Thoracic aorta (tissue), 2 donors: ENCODE measurements around the gene LANCL3. TPM values are rescaled to one million over a fixed set of nuclear protein-coding genes. Genes with fewer than 3 reads are reported as not detected.
"Not testable (repeated sequence)": the region's sequence is repeated elsewhere in the genome, so short reads cannot be mapped to it uniquely, and the experiment has no call there.

ENCODE experiments used
- ATAC-seq: fragments of 150-250 bp; one replicate; pipeline ENCODE4 v1.8.0; 2017; ENCODE audit warnings: low read depth; ENCODE audit not compliant: insufficient number of reproducible peaks, low FRiP score
- DNase-seq: peaks from one replicate; pipeline ENCODE4 v3.0.0-alpha.2; 2020; ENCODE audit warnings: low spot score
- H3K27ac ChIP-seq, 2 donors: fragments of 200-600 bp; sonication (generic); 1 replicate in 1 of 2; 2 replicates in 1 of 2; pipeline ENCODE4 v1.5.1; 2016; ENCODE audit warnings: mild to moderate bottlenecking in 2 of 2, moderate library complexity in 2 of 2
- H3K27me3 ChIP-seq: fragments of 200-600 bp; sonication (generic); replicated peaks from 2 replicates; pipeline ENCODE4 v1.6.0; 2016; ENCODE audit warnings: mild to moderate bottlenecking; ENCODE audit not compliant: insufficient read depth
- H3K36me3 ChIP-seq: fragments of 200-600 bp; sonication (generic); one replicate; pipeline ENCODE4 v1.5.1; 2016
- H3K4me1 ChIP-seq, 2 donors: fragments of 200-600 bp; sonication (generic); 1 replicate in 1 of 2; 2 replicates in 1 of 2; pipeline versions ENCODE4 v1.5.1 to v1.6.0; 2016; ENCODE audit warnings: low read depth in 2 of 2, mild to moderate bottlenecking in 1 of 2; ENCODE audit not compliant: control insufficient read depth in 1 of 2
- H3K4me3 ChIP-seq: fragments of 200-600 bp; sonication (generic); 2 replicates; pipeline ENCODE4 v1.5.1; 2016; ENCODE audit warnings: mild to moderate bottlenecking
- H3K9me3 ChIP-seq: fragments of 200-600 bp; sonication (generic); 2 replicates; pipeline ENCODE4 v1.5.1; 2016
- total RNA-seq, 2 donors: library from RNA; depleted of rRNA; stranded (reverse); fragments of >200 nt; gene quantifications; one replicate each; pipeline versions ENCODE4 v1.1.0 to v1.2.3, GENCODE V29; 2016
- TF ChIP-seq, protein P1 (sequence below): fragments of 200-600 bp; sonication (generic); IDR thresholded peaks from one replicate; pipeline ENCODE4 v1.5.1; 2019; ENCODE audit warnings: antibody characterized with exemption

LANCL3 gene
- total RNA-seq, 2 donors from 2014 or later, result 0.95 to 0.99 TPM

DNA sequence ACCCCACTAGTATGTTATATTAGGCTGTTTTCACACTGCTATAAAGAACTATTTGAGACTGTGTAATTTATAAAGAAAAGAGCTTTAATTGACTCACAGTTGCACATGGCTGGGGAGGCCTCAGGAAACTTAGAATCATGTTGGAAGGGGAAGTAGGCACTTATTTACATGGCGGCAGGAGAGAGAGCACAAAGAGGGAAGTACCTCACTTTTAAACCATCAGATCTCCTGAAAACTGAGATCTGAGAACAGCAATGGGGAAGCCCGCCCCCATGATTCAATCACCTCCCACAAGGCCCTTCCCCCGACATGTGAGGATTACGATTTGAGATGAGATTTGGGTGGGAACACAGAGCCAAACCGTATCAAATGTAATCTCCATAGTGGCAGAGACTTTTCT is 68.7 kb downstream of the LANCL3 start:
- DNase-seq (no peak), ATAC-seq (no peak)
- Histone ChIP-seq H3K4me3 (no peak overlapping the region), H3K27ac (no peak overlapping the region), H3K36me3 (no peaks in the 10 kb centered on the region), H3K9me3 (no peaks in the 10 kb centered on the region), H3K27me3 (no peaks in the 10 kb centered on the region), H3K4me1 (no peaks in the 10 kb centered on the region)
- TF ChIP-seq, protein P1, sequence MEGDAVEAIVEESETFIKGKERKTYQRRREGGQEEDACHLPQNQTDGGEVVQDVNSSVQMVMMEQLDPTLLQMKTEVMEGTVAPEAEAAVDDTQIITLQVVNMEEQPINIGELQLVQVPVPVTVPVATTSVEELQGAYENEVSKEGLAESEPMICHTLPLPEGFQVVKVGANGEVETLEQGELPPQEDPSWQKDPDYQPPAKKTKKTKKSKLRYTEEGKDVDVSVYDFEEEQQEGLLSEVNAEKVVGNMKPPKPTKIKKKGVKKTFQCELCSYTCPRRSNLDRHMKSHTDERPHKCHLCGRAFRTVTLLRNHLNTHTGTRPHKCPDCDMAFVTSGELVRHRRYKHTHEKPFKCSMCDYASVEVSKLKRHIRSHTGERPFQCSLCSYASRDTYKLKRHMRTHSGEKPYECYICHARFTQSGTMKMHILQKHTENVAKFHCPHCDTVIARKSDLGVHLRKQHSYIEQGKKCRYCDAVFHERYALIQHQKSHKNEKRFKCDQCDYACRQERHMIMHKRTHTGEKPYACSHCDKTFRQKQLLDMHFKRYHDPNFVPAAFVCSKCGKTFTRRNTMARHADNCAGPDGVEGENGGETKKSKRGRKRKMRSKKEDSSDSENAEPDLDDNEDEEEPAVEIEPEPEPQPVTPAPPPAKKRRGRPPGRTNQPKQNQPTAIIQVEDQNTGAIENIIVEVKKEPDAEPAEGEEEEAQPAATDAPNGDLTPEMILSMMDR, result no peak

DNA sequence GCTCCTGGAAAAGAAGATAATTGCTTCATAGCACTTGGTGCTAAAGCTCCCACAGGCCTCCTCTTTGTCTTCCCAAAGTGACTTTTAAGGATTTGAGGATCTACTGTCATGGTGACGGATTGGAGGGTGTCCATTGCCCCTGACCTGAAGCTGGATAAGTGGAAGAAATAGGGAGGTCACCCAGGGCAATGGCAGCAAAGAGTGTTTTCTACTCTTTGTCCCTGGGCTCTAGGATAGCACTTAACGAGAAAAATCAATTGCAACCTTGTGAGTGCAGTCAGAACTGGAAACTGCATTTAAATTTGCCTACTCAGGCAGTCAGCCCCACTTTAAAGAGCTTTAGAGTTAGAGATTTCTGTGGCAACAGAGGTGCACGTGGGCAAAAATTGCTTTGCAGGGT is 70.4 kb downstream of the LANCL3 start:
- Histone ChIP-seq H3K9me3 (no peaks in the 10 kb centered on the region), H3K27me3 (no peaks in the 10 kb centered on the region), H3K27ac (no peak overlapping the region), H3K36me3 (no peaks in the 10 kb centered on the region), H3K4me3 (no peak overlapping the region), H3K4me1 (no peaks in the 10 kb centered on the region)
- DNase-seq, result no peak
- TF ChIP-seq, protein P1, result no peak
- no peak for ATAC-seq

DNA sequence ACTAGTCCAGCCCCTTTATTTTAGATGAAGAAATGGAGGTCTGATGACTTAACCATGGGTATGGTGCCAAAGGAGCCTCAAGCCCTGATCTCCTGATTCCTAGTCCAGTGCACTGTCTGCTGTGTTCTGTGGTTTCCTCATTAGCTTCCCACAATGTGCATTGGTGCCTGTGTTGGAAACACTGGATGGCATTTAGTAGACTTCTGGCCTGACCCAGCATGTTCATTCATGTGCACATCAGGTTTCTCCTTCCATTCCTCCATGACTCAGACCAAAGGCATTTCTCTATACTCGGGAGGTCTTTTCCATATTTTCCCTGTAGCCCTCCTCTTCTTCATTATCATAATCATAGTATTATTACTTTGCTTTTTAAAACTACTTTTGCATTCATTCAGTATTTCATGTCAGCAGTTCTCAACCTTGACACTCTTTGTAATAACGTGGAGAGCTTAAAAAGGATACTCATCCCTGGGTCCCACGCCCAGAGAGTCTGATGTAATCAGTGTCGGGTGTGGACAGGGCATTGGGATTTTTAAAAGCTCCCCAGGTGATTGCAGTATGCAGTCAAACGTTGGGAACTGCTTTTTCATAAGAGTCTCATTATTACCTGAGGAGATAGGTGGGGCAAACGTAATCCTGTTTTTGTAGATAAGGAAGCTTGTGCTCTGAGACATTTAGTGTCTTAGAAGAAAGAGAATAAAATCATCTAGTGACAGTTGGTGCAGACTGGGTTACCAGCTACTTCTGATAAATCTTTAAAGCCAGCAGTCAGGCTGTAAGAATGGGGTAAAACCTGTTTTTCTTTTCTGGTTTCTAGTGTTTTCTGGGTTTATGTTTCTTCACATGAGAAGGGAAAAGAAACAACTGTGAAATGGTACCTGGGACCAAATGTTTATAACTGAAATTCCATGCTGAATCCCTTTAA is 73.2 kb downstream of the LANCL3 start:
- TF ChIP-seq, protein P1, result no peak
- H3K27me3 ChIP-seq, result no peaks in the 10 kb centered on the region
- H3K36me3 ChIP-seq, result no peaks in the 10 kb centered on the region
- ATAC-seq (no peak), DNase-seq (no peak)
- no peaks in the 10 kb centered on the region for H3K4me1 ChIP-seq
- H3K4me3 ChIP-seq, result no peak overlapping the region
- H3K9me3 ChIP-seq, result no peaks in the 10 kb centered on the region
- H3K27ac ChIP-seq, result no peak overlapping the region

DNA sequence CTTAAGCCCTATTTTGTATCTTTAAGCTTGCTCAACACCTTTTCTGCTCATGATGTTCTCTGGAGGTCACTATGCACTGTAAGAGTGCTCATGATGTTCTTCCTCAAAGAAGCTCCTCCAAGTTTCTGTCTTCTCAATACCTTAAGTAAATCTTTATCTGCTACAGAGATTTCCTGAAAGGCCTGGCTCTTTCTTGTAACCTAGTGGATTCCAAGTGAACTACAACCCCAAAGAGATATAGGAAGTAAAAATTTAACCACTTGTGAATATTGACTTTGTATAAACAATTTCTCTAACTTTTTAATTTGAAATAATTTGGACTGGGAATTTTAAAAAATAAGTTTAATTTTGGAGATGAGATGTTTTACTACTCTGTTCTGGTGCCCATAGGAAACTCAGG is 74.8 kb downstream of the LANCL3 start:
- Histone ChIP-seq H3K4me1 (no peaks in the 10 kb centered on the region), H3K27me3 (no peaks in the 10 kb centered on the region), H3K9me3 (no peaks in the 10 kb centered on the region), H3K4me3 (no peak overlapping the region), H3K36me3 (no peaks in the 10 kb centered on the region), H3K27ac (no peak overlapping the region)
- ATAC-seq (no peak), DNase-seq (no peak)
- TF ChIP-seq, protein P1, result no peak

DNA sequence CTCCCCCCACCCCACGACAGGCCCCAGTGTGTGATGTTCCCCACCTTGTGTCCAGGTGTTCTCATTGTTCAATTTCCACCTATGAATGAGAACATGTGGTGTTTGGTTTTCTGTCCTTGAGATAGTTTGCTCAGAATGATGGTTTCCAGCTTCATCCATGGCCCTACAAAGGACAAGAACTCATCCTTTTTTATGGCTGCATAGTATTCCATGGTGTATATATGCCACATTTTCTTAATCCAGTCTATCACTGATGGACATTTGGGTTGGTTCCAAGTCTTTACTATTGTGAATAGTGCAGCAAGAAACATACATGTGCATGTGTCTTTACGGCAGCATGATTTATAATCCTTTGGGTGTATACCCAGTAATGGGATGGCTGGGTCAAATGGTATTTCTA is 79.4 kb downstream of the LANCL3 start:
- not testable (repeated sequence) for H3K36me3 ChIP-seq, DNase-seq, H3K27ac ChIP-seq, H3K4me1 ChIP-seq, H3K27me3 ChIP-seq, H3K4me3 ChIP-seq, H3K9me3 ChIP-seq, ATAC-seq
